NCI-H345 (cell line): Measurements from ENCODE around the gene UNC93A.
"Not testable (repeated sequence)": the region's sequence is repeated elsewhere in the genome, so short reads cannot be mapped to it uniquely, and the experiment has no call there.

Source experiments
- DNase-seq: peaks from one replicate; lab custom pipeline; 2025; lab: John Stamatoyannopoulos, UW

UNC93A gene

DNA sequence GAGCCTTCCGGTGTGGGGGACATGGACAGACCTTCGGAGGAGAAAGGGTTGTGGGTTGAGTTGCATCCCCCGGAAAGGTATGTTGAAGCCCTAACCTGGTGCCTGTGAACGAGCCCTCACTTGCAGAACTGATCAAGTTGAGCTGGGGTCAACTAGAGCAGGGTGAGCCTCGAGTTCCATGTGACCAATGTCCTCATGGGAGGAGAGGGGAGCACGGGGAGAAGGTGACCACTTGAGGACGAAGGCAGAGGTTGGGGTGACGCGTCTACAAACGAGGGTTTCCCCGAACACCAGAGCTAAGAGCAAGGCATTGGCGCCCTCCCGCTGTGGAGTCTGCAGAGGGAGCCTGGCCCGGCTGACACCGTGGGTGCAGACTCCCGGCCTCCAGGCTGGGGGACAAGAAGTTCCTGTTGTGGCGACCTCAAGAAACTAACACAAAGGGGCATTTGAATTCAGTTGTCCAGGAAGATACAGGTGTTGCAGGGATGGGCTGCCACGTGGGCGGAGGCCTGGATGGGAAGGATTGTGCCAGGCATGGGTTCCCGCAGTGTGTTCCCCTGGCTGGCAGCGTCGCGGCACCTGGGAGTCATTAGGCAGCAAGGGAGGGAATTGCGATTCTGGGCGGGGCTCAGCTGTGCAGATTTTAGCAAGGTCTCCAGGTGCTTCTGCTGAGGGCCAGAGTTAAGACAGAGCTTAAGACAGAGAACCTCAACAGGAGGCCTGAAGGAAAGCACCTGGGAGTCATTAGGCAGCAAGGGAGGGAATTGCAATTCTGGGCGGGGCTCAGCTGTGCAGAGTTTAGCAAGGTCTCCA is 20.4 kb upstream of the UNC93A start:
- no peak for DNase-seq

DNA sequence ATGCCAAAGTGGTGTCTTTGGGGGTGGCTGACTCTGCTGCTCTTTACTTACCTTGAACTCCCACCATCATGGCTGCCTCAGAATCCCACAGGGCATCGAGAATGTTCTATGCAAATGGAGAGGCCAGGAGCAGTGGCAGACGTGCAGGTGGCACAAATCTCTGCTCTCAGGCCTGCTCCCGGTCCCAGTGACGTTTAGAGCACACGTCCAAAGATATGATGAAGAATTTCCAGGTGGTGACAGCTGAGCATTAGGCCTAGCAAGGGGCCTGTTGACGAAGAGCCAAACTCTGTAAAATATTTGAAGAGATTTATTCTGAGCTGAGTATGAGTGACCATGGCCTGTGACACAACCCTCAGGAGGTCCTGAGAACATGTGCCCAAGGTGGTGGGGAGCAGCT is 19.0 kb upstream of the UNC93A start:
- DNase-seq, result no peak

DNA sequence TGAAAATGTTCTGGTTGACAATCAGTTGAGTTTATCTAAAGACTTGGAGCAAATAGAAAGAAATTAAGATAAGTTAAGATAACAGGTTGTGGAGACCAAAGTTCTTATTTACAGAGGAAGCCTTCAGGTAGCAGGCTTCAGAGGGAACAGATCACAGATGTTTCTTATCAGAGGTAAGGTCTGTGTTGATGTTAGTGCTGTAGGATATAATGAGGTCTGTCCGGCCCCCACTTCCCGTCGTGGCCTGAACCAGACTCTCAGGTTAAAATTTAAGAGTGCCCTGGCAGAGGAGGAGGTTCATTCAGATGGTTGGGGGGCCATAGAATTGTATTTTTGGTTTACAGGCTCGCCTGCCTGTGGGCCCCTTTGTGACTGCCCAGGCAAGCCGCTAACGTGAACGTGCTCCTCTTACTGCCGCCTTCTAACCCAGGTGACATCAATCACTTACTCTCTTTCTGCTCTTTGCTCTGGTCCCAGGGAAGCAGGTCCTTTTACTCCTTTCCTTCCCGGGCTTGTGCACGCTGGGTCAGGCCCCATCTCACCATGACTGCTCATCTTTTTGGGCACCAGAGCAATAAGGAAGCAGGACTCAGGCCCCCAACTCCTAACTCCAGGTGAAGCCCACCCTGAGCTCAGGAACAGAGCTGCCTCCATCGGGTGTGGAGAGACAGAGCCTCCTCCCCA is 18.3 kb upstream of the UNC93A start:
- no peak for DNase-seq

DNA sequence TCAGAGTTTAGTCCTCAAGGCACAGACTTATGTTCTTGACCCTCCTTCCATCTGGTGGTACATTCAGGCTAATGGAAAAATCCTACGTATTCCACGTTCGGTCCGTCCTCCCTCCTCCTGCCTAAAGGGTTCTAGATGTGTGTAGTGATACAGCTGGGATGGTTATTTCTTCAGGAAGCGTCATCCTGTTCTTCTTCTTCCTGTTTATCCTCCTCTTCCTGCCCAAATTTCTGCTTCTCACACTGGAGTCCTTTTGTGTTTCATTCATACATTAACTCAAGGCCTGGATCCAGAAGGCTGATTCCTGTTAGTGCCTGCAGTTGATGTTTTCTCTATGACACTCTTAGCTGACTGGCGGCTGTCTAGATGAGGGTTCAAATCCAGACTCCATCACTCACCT is 16.8 kb upstream of the UNC93A start:
- no peak for DNase-seq

DNA sequence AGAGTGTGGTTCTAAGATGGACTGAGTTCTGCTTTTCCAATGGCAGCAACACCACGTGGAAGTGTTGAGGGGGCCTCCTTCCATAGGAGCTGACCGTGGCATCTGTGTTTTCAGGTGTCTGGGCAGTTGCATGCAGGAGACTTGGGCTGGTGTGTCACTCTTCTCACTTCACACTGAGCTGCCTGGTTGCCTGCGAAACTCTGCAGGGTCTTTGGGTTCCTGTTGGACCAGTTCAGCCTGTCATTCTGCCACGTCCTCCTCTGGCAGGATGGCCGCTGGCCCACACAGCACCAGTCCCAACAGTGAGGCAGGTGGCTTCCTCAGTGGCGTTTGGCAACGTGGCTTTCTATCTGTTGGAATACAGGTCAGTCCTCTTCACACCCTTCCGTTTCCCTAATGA is 16.1 kb upstream of the UNC93A start:
- DNase-seq, result no peak

DNA sequence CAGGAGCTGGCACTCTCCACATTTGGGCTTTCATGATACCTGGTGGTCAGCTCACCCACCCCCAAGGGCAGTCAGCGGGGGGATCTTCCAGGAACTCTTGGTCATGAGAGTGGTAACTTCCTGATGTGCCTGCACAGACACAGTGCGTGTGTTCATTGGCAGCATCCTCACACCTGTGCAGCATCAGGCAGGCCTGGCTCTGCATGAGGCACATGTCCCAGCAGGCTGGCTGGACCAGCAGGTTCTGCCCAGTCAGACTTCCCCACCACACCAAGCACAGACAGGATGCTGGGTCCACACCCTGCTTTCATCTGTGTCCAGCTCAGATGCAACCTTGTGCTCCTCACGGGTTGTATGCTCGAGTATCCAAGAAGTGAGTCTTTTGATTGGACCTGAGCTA is 15.7 kb upstream of the UNC93A start:
- no peak for DNase-seq

DNA sequence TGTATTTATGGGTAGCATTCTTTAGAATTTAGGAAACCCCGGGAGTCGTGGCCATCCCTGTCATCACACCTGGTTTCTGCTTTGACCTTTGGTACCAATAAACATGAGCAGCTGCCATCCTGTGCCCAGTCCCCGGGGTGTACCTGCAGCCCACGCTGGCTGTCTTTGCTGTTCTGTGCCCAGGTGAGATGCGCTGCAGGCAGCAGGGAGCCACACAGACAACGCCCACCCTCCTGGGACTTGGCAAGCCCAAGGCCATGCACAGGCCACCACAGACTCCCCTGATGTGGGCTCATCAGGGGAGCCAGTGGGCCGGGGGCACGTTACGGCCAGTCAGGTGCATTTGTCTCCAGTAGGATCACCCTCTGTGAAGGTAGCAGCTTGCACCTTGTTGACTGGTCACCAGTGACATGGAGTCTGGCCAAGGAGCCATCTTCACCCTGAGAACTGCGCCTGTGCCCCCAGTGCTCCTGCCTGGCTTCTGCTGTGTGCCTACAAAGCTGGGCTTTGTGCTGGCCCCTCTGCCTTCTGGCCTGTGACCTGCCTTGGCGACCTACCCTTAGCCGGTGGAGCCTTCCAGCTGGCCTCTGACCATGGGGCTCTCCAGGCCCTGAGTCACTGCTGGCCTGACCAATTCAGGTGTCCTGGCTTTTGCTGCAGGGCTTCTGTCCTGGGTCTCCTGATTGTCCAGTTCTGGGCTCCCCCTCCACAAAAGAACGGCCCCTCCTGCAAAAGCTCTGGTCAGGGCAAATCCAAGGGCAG is 14.2 kb upstream of the UNC93A start:
- no peak for DNase-seq

DNA sequence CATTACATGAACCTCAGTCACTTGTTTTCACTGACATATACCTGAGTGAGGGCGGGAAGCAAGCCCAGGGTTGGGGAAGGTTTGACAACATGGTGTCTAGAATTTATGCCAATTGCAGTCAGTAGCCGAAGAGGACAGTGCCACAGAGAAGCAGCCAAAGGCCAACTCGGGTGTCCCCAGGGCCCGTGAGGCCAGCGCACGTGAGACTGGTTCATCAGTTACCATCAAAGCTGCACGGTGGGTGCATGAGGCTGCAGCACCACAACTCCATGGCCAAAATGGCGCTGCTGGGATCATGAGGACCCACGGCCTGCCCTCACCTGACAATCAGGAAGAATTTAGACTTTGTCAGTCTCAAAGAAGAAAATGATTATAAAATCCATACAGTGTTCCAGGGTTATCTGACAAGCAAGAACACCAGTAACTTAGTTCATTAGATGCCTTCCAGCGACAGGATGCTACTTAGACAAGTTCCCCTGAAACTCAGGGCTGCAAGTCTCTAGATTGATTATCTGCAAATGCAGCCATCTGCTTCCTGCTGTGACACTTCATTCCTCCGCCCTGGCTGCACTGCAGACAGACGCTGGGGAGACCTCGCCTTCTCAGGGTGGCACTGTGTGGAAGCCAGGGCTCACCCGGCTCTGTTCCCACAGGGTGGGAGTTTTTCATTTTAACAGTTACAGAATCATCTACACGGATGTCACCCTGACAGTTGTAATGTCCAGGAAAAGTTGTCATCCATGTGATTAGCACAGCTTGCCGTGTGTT is 12.8 kb upstream of the UNC93A start:
- not testable (repeated sequence) for DNase-seq

DNA sequence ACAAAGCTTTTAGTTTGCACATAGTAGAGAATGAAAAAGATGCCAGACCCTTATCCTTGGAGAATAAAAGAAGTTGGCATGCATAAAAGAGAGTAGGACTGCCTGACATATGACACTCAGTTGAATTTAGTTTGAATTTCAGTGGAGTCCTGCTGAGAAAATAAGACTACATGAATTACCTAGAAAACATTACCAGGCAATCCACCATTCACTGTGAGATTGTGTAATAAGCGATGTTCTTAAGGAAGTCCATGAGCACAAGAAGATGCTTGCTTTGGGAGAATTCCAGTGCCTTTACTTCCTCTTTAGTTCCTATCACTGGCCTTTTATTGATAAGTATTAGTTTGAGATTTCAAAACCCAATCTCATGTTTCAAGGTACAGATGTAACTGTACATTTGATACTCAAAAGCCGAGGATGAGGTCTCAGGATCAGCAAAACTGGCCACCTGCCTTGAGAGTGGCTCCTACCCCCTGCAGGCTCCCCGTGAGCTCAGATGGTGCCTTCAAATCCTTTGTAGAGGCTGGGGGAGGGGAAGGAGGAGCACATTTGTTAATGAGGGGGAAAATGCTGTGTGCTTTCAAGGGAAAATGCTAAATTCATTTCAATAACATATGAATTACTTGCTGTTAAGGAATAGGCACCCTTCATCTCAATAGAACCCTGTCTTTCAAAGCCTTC is 11.2 kb upstream of the UNC93A start:
- peak; percentile 48 for DNase-seq

DNA sequence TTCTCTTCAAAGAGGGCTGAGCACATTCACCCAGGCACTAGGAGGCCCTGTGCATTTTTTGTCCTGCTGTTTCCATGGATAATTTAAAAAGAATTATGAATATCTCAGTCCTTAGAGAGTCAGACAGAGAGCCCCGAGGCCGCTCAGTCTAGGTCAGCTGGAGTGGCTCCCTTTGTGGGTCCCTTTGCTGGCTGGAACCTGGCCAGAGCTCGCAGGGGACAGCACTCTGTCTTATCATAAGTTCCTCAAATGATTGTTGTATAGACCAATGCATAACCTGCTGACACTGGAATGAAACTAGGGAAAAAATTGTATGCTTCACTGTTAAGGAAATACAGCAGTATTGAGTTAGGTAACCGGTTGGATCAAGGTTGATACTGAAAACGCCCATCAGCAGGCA is 10.6 kb upstream of the UNC93A start:
- DNase-seq, result peak; percentile 10

DNA sequence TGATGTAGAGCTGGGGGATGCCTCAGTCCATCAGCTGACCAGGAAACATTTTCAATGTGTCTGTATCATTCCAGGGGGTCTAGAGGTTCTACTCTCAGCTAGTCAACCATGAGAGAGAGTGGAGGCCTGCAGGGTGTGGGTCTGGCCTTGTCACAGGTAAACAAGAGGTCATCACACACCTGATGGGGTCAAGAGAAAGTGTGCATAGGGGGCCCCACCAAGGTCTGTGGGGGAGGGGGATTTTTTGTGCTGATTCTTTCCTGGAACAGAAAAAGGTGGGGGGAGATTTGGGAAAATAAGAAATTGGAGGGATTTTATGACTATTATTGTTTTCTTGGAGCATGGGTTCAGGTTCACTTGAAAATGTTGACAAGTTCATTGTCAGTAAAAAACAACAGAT is 8.9 kb upstream of the UNC93A start:
- no peak for DNase-seq

DNA sequence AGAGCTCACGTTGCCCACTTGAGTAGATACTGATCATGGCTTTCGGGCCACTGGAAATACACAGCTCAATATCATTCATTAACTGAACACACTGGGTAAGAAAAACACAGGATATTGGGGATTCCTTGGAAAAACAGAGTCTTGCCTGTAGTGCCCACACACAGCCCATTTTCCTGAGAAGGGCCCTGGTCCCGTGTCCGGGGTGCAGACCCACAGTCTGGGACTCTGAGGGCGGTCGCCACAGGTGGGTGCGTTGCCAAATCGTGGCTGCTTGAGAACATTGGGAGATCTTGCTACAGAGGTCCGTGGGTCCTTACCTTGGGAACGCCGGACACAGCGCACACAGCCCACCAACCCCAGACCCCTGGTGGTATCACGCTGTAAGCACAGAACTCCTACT is 6.5 kb upstream of the UNC93A start:
- not testable (repeated sequence) for DNase-seq

DNA sequence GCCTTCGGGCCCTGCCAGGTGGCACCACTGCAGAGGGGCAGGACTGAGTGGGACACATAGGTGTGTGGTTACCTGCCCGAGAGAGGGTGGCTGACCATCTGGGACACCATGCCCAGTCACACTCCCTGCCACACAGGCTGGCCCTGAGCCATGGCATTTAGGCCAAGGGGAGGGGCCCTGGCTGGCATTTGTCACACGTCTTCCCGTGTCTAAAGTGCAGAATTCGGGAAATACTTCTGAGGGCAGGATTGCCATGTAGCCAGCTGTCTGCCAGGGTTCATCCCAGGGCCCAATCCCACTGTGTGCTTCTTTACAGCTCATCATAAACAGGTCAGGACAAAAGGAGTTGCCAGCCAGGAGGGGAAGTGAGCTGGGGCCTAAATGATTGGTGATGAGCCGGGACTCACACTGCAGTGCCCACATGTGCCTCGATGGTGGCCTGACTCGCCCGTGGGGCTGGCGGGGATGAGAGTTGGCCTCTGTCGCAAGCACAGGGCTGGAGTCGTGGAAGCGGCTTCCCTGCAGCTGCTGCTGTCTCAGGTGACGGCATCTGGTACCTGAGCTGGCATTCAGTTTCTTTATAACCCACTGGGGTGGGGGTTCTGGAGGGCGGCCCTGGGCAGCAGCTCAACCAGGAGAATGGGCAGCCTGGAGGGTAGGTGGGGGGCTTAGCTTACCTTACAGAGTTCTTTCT is 5.9 kb upstream of the UNC93A start:
- DNase-seq, result no peak

DNA sequence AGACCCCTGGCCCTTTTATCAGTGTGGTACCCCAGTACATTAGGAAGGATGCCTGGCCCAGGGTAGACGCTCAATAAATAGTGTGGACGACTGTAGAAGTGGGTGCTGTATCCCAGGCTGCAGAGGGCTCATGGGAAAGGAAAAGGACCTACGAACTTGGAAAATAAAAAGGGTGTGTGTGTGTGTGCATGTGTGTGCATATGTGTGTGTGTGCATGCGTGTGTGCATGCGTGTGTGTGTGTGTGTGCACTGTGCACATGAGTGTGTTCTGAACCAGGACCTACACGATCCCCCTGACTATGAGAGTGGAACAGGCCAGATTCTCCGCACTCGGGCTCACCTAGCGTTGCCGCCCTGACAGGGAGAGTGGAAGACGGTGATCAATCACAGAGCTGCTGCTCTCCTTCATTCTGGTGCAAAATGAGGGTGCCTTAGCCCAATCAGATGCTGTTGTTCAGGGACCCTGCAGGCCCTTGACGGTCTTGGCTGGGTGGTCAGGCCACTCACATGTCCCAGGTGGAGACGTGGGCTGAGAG is 3.5 kb upstream of the UNC93A start:
- no peak for DNase-seq

DNA sequence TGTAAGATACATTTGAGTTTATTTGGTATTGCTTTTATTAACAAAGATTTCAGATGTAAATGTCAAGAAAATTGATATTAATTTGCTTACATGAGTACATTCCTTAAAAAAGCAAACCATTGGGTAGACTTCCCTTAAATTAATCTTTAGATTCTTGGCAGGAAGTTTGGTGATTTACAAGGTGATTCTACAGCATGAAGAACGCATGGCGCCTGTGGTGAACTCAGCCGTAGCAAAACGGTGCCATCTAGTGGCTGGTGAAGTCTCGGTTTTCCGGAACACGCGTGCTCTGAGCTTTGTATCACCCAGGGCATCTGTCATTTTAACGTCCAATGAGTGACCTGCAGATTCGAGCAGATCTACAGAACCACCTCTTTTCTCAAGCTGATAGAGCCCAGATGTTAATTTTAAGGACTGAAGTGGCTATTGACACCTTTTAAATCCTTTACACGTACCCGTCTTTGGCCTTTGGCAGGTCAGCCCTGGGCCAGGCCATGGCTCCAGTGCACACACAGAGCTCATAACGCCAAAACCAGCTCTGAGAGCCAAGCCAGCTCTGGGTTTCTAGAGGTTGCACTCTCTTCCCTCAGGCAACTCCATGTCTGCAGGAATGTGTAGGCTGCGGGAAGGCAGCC is 2.4 kb upstream of the UNC93A start:
- peak; percentile 33 for DNase-seq

DNA sequence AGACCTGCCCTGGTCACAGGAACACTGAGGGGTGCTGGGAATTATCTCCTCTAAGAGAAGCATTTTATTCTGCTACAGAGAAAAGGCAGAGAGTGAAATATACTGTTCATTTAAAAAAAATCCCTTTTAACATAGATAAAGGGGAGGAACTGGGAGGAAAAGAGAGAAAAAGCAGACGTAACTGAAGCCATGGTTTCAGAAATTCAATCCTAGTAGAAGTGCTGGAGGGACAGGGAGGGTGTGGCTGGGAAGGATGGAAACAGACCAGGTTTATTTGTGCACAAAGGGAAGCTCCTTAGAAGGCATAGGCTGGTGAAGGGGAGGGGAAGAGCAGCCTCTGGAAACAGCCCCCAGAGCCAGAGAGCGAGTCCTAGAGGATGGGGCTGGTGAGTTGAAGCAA is 1.8 kb upstream of the UNC93A start:
- DNase-seq, result not testable (repeated sequence)

DNA sequence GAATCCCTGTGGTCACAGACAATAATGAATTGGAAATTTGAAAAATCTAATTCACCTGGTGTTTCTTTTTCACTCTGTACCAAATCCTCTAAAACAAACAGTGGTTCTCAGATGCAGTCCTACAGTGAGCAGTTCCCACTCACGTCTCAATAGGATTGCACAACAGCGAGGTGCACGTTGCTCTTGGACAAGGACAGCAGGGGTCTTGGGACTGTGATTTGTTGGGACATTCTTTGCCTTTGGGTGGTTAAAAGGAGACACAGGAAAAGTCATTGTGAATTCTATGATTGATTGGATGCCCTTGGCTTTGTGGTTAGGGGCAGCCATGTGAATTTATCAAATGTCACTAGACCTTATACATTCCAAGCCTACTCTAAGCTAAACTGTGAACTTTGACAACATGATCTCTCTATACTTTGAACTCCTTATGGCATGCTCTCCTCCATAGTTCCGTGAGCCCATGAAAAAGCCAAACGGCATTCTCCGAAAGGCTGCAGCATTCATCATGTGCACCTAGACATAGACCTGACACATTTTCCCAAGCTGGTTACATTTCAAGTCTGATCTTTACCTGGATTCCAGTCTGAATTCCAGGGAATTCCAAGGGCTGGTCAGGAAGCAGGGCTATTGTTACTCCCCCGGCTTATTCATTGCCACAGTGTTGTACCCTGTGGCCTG is 647 bp downstream of the UNC93A start:
- no peak for DNase-seq

DNA sequence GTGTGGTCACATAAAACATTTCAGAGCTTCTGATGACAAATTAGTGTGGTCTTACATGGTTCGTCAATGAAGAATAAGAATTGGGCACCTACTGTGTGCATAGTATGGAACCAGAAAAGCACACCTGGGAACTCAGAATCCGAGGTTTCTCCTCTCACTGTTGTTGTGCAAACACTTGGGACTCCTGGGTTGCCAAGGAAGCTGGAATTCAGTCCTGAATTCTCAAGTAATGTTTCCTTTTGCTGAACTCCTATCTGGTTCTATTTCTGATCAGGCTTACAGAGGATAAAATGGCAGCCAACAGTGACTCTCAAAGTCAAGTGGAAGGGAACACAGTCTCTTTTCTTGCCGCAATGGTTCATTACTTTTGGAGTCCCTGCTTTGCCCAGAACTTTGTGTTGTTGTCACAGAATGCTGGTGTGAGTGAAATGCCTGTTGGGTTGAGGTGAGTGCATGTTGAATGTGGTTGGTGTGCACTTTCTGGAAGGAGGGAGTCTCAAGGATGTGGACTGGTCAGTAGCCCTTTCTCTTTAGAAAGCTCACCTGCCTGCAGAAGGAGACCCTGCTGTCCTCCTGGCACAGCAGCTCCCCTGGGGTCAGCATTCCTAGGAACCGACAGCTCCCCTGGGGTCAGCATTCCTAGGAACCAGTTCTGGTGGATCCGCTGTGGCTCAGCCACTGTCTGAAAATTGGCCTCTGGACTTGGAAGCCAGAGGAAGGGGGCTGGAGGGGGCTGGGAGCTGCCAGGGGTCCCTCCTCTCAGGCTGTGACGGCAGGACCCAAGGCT is 1.4 kb downstream of the UNC93A start:
- no peak for DNase-seq

DNA sequence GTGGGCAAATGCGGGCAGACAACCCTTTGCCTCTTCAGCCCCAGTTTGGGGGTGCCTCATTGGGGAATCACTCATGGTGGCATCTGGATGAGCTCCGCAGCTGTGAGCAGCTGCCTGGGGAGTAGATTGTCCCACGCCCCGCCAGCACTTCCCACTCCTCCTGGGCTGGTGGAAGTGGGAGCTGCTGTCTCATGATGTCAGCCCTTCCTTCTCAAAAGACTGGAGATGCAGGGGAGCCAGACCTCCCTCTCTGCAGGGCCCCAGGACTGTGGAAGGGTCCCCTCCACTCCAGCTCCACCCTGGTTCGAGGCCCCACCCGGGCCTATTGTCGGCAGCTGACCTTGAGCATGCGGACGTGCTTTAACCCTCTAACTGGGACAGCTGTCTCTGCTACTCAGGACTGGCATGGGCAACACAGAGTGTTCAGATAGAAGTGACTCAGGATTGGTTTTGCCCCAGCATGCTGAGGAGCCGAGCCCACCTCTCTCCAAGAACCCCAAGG is 2.0 kb downstream of the UNC93A start:
- DNase-seq, result no peak
